Lower leg skin (tissue), 3 donors: ENCODE measurements around the gene BIRC7.

Source experiments
- CTCF ChIP-seq, 3 donors: fragments of 450-650 bp; IDR thresholded peaks; one replicate each; pipeline ENCODE4 v1.5.1; 2016; ENCODE audit warnings: antibody characterized with exemption in 3 of 3, mild to moderate bottlenecking in 3 of 3, moderate library complexity in 2 of 3
- POLR2A ChIP-seq, 2 donors: fragments of 450-650 bp; IDR thresholded peaks; one replicate each; pipeline ENCODE4 v1.6.1; 2016 to 2017; ENCODE audit warnings: antibody characterized with exemption in 2 of 2, mild to moderate bottlenecking in 1 of 2, moderate library complexity in 1 of 2

- TF ChIP-seq CTCF (IDR thresholded peaks at IDR 0.05) (no peak), POLR2A (IDR thresholded peaks at IDR 0.05) (no peak)
Observed at GRCh38 chr20:63233061-63233344, 2.7 kb upstream of the BIRC7 start.
